HG02610 (cell line): ENCODE data around the gene NEIL1.
"Not testable (repeated sequence)": the region's sequence is repeated elsewhere in the genome, so short reads cannot be mapped to it uniquely, and the experiment has no call there.

Experiments used
- ATAC-seq: cut with Tn5 transposase; IDR thresholded peaks from one replicate; pipeline ENCODE4 v1.9.1; 2021; ENCODE audit warnings: mild to moderate bottlenecking, moderate library complexity; ENCODE audit not compliant: unreplicated experiment

Gene NEIL1

DNA sequence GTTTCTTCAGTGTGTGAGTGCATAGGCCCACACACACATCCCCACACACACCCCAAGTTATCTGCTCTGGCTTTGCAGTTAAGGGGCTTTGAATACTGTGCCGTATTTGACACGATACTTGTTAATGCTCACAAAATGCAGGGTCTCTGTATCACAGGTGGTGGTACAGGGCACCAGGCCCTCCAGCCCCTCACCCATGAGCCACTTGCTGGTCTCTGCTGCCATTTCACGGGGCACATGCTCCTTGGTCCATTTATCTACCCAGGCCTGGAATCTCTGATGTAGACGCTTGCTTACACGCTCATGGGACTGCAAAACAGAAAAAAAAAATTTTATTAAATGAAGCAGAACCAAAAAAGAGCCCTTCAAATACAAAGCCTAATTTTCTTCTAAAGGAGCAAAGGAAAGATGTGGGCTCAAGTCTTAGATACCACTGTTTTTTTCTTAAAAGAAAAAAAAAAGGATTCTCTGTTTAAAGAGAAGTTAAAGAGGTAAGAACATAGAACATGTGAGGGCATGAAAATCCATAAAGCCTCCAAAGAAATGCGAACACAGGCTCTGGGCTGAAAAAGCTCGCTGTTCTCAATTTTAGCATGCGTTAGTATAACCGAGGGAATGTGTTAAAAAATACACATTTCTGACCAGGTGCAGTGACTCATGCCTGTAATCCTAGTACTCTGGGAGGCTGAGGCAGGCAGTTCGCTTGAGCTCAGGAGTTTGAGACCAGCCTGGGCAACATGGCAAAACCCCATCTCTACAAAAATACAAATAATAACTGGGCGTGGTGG lies 25.3 kb downstream of the NEIL1 start:
- no peak for ATAC-seq

DNA sequence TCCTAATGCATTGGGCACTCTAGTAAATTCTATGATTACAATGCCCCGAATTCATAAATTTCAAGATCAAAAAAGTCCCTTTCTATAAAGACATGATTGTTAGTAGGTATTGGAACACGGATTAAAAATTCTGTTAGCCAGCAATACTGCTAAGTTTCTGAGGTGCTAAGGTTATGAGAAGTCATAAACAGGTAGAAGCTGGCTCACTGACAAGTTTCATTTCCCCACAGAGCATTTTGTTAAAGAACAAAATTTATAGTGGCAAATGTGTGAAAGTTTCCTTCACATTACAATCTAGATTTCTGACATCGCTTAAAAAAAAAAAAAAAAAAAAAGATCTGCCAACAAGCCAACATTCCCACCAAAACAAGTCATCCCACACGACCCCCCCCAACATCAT lies 33.9 kb downstream of the NEIL1 start:
- ATAC-seq, result no peak

DNA sequence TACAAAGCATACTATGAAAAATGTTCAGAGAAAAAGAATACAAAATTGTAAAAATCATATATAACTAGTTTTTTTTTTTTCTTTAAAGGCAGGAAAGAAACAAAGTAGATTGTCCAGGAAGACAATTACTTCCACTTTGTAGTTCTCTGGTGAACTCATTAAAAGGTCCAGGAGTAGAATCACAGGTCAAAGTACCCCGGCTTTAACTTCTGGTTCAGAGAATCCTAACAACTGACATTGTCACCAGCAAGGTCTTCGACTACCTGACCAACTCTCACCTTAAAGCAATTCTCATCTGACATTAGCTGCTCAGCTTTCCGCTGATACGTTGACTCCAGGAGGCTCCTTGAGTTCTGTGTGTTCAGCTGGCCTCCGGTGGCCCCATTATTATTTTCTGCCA lies 37.1 kb downstream of the NEIL1 start:
- ATAC-seq, result not testable (repeated sequence)

DNA sequence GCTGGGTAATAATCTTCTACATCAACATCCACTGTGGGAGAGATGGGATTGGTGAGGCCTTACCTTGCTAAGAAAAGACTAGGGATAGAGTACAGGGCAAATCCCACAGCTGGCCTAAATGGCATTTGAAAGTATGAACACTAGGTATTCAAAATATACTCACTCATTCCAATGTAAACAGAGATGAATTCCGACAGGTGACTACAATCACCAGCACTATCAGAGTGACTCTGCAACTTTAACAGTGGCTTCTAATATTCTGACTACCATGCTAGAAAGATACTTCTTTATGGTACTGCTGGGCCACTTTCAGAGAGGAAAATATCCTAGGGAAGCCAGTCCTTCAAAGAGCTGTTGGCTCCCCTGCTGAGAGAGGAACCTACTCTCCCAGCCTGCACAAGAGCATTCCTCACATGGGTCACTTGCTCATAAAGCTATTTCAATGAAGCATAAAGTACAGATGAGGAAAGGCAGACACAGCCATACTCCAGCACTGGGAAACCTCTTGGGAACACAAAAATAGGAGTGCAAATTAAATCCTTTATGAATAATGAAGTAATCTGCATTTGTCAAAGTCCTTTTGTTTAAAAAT lies 43.0 kb downstream of the NEIL1 start:
- ATAC-seq, result no peak

DNA sequence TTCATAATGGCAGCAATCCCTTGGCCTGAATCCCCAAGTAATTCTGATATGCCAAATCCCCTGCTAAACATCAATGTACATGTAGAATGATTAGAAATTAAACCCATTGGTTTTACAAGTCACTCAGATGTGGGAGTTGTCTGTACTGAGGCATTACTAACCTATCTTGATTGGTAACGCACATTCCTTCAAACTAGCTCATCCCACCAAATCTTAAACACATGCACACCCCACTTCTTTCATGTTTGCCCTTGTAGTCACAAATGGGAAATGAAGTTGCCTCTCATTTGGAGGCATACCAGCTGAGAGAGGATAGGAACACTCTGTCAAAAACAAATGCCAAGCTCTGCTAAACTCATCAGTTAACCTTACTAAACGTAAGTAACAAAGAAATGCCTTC lies 50.7 kb downstream of the NEIL1 start:
- no peak for ATAC-seq

DNA sequence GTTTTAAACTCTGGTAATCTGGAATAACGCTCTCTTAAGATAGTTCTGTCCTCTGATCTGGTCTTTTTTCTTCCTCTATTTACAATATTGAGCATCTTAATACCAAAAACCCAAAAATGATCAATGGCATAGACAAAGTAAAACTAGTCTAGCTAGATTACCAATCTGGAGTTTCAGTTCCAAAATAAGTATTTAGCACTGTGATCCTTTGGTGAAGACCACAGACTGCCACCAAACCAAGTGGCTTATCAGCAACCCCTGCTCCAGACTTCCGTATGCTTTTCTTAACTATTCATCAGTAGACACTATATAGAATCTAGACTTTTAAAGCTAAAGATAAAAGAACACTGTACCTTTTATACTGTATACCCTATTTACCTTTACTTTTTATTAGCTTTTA lies 57.1 kb downstream of the NEIL1 start:
- ATAC-seq, result no peak
